Measurements from ENCODE around the gene VCL. TPM values are rescaled to one million over a fixed set of nuclear protein-coding genes. Genes with fewer than 3 reads are reported as not detected.
A peak's percentile ranks its signal among the peaks of the same experiment; 100 is the strongest.

Gene VCL
- total RNA-seq, 1 experiment from 2014 or later: 176 TPM

- H3K27ac ChIP-seq (ENCODE audit: low read depth, low read length, poor library complexity, severe bottlenecking): peak overlapping the region; percentile 46
- TF ChIP-seq EZH2 (IDR thresholded peaks at IDR 0.05; ENCODE audit: borderline replicate concordance, low read depth, low read length, poor library complexity, severe bottlenecking): no peak
- no peak for TF ChIP-seq CTCF (conservative IDR thresholded peaks at IDR 0.05; ENCODE audit: low read depth, low read length)
Measured at GRCh38 chr10:74075906-74076305, 78.0 kb downstream of the VCL start.

GRCh38 chr10:74076961-74077360 is 79.0 kb downstream of the VCL start:
- Histone ChIP-seq H3K4me3 (ENCODE audit: low read depth, low read length, poor library complexity, severe bottlenecking) (no peak overlapping the region), H3K36me3 (ENCODE audit: insufficient read depth, low read length, poor library complexity, severe bottlenecking) (peaks cover 20% of the 10 kb centered on the region), H3K27ac (ENCODE audit: low read depth, low read length, poor library complexity, severe bottlenecking) (peak overlapping the region; percentile 90), H3K9me3 (ENCODE audit: low read depth, low read length, poor library complexity, severe bottlenecking) (no peaks in the 10 kb centered on the region), H3K27me3 (replicated peaks; ENCODE audit: insufficient read depth, low read depth, low read length, poor library complexity) (no peaks in the 10 kb centered on the region), H3K4me1 (ENCODE audit: insufficient read depth, low read length, poor library complexity, severe bottlenecking) (peaks cover 73% of the 10 kb centered on the region)
- no peak for TF ChIP-seq EZH2 (IDR thresholded peaks at IDR 0.05; ENCODE audit: borderline replicate concordance, low read depth, low read length, poor library complexity, severe bottlenecking)
- TF ChIP-seq CTCF (conservative IDR thresholded peaks at IDR 0.05; ENCODE audit: low read depth, low read length): no peak
- ChIA-PET CTCF (interaction anchor here (0.6 kb wide), 1 partner anchor 232 kb away, joined by 8 read pairs; no protein-coding TSS in a partner anchor), POLR2A (ENCODE audit: low non-redundant PET) (interaction anchor here (0.5 kb wide), 1 partner anchor 13 kb away, joined by 3 read pairs; no protein-coding TSS in a partner anchor)
- intact Hi-C loops (cut with micrococcal nuclease; ENCODE audit: unreplicated experiment): no loop called here
- no TSS peak for BruUV-seq (replicated peaks)
- DNase-seq (ENCODE audit: low spot score): no peak

More at GRCh38 chr10:74075906-74076305, 78.0 kb downstream of the VCL start:
- ChIA-PET POLR2A (ENCODE audit: low non-redundant PET) (no interaction called here), CTCF (no interaction called here)
- Histone ChIP-seq H3K4me1 (ENCODE audit: insufficient read depth, low read length, poor library complexity, severe bottlenecking) (peaks cover 73% of the 10 kb centered on the region), H3K4me3 (ENCODE audit: low read depth, low read length, poor library complexity, severe bottlenecking) (no peak overlapping the region), H3K9me3 (ENCODE audit: low read depth, low read length, poor library complexity, severe bottlenecking) (no peaks in the 10 kb centered on the region), H3K27me3 (replicated peaks; ENCODE audit: insufficient read depth, low read depth, low read length, poor library complexity) (no peaks in the 10 kb centered on the region), H3K36me3 (ENCODE audit: insufficient read depth, low read length, poor library complexity, severe bottlenecking) (peaks cover 18% of the 10 kb centered on the region)
- intact Hi-C loops (cut with micrococcal nuclease; ENCODE audit: unreplicated experiment): no loop called here
- BruUV-seq (replicated peaks): no TSS peak
- no peak for DNase-seq (ENCODE audit: low spot score)

GRCh38 chr10:74077416-74077815 is 79.5 kb downstream of the VCL start:
- Histone ChIP-seq H3K4me3 (ENCODE audit: low read depth, low read length, poor library complexity, severe bottlenecking) (no peak overlapping the region), H3K9me3 (ENCODE audit: low read depth, low read length, poor library complexity, severe bottlenecking) (no peaks in the 10 kb centered on the region), H3K27ac (ENCODE audit: low read depth, low read length, poor library complexity, severe bottlenecking) (peak overlapping the region; percentile 90), H3K27me3 (replicated peaks; ENCODE audit: insufficient read depth, low read depth, low read length, poor library complexity) (no peaks in the 10 kb centered on the region), H3K36me3 (ENCODE audit: insufficient read depth, low read length, poor library complexity, severe bottlenecking) (peaks cover 25% of the 10 kb centered on the region), H3K4me1 (ENCODE audit: insufficient read depth, low read length, poor library complexity, severe bottlenecking) (peaks cover 68% of the 10 kb centered on the region)
- POLR2A ChIA-PET (ENCODE audit: low non-redundant PET): no interaction called here
- BruUV-seq (replicated peaks): no TSS peak
- TF ChIP-seq CTCF (conservative IDR thresholded peaks at IDR 0.05; ENCODE audit: low read depth, low read length) (no peak), EZH2 (IDR thresholded peaks at IDR 0.05; ENCODE audit: borderline replicate concordance, low read depth, low read length, poor library complexity, severe bottlenecking) (no peak)
- CTCF ChIA-PET: no interaction called here
- no peak for DNase-seq (ENCODE audit: low spot score)
- intact Hi-C loops (cut with micrococcal nuclease; ENCODE audit: unreplicated experiment): no loop called here

Data from A673 (cell line).